AG10803 (cell line): Measurements from ENCODE around the gene ZCCHC4.

ENCODE experiments used
- DNase-seq: peaks from one replicate; pipeline ENCODE4 v3.0.0; 2010; ENCODE audit warnings: low read depth
- H3K4me3 ChIP-seq: 2 replicates; pipeline ENCODE4 v1.5.1; 2011; ENCODE audit warnings: mild to moderate bottlenecking, low read length, control low read depth
- TF ChIP-seq, protein P1 (sequence below): conservative IDR thresholded peaks from 2 replicates; pipeline ENCODE4 v1.5.1; 2011; ENCODE audit warnings: mild to moderate bottlenecking, low read length, control low read depth, inconsistent platforms

ZCCHC4 gene

DNA sequence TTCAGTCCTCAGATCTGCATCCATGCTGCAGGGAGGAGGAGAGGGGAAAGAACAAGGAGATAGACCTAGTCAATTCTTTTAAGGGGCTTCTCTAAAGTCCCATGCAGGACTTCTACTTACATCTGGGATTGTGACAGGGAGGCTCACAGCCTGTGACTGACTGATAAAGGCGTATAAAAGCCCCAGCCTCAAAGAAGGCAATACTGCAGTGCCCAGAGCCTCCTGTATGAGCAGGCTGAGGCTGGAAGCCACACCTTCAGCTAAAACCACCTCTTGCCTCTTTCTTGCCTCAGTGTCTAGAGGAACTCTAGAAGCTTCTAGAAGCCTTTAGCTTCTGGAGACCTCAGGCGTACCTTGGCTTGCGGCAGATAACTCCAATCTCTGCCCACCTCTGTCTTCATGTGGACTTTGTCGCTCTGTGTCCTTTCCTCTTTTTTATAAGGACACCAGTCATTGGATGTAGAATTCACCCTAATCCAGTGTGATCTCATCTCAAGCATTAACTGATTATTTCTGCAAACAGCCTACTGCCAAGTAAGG, 6.0 kb upstream of the ZCCHC4 start:
- no peak overlapping the region for H3K4me3 ChIP-seq
- no peak for DNase-seq
- TF ChIP-seq, protein P1, sequence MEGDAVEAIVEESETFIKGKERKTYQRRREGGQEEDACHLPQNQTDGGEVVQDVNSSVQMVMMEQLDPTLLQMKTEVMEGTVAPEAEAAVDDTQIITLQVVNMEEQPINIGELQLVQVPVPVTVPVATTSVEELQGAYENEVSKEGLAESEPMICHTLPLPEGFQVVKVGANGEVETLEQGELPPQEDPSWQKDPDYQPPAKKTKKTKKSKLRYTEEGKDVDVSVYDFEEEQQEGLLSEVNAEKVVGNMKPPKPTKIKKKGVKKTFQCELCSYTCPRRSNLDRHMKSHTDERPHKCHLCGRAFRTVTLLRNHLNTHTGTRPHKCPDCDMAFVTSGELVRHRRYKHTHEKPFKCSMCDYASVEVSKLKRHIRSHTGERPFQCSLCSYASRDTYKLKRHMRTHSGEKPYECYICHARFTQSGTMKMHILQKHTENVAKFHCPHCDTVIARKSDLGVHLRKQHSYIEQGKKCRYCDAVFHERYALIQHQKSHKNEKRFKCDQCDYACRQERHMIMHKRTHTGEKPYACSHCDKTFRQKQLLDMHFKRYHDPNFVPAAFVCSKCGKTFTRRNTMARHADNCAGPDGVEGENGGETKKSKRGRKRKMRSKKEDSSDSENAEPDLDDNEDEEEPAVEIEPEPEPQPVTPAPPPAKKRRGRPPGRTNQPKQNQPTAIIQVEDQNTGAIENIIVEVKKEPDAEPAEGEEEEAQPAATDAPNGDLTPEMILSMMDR = no peak

DNA sequence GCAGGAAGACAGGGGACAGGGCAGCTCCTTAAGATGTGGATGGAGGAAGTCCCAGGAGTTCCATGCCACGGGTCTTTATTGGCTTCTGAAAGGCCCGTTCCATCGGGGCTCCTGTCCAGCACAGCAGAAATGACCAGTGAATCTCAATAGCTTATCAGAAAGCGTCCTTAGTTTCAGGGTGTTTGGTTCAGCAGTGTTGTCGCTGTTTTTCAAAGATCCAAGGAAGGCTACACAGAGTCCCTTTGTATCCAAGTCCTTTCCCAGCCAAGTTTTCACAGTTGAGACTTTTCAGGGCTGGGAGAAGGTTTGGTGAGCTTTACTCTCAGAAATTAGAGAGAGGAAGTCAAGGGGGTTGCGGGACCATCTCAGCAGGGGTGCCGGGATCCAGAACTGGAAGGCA, 5.0 kb upstream of the ZCCHC4 start:
- DNase-seq = no peak
- TF ChIP-seq, protein P1 = no peak
- H3K4me3 ChIP-seq = no peak overlapping the region

DNA sequence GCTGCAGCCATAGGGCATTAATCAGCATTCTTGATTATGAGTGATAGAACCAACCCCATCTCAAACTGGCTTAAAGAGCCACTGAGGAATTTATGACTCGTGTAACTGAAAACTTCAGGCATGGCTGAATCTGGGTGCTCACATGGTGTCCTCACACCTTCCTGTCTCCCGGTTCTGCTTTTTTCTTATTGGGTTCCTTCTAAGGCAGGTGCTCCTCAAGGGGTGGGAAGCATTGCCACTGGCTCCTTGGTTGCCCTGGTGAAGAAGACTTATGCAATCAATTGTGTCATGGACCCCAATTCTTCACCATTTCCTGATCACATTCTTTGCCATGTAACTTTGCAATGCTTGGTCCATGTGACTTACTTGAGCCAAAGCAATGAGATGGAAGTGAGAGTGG, 4.3 kb upstream of the ZCCHC4 start:
- peak; percentile 15 for DNase-seq
- no peak overlapping the region for H3K4me3 ChIP-seq
- TF ChIP-seq, protein P1 = no peak

DNA sequence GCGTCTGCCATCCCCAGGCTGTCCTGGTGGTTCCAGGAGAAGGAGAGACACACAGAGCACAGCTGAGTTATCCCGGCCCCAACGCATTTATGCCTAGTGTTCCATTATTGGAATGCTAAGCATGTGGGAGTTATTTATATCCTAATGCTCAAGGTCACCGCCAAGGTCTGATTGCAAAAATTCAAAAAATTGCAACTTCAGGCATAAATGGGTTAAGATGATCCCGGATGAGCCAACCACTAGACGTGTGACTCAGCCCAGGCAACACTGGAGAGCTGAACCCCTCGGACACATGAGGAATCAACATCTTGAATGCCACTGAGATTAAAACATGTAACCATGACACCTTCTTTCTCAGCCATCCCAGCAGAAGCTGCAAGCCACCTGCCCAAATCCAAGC, 3.8 kb upstream of the ZCCHC4 start:
- no peak overlapping the region for H3K4me3 ChIP-seq
- peak; percentile 43 for DNase-seq
- TF ChIP-seq, protein P1 = no peak

DNA sequence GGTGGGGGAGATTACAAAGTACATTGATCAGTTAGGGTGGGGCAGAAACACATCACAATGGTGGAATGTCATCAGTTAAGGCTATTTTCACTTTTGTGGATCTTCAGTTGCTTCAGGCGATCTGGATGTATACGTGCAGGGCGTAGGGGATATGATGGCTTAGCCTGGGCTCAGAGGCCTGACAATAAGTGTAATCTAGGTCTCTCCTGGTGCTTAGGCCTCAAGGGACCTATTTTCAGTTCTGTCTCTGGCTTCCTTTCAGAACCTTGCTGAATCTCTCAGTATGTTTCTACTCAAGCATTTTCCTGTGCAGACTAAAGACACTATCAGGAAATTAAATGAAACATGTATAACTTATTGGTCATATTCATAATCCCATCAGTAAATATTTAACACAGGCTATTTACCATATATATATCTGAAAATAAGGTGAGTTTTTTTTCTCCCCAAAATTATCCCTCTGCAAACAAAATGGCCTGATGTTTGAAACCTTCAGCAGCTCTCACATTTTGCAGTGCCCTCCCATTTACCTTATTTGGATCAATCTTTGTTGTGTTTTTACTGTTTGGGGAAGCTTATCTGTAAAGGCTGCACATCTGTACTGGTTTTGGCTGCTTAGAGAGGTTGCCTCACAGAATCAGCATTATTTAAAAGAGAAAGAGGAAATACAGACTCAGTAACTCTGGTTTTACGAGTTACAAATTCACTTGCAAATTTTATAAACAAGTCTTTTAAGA, 2.3 kb upstream of the ZCCHC4 start:
- no peak overlapping the region for H3K4me3 ChIP-seq
- DNase-seq = no peak
- TF ChIP-seq, protein P1 = no peak

DNA sequence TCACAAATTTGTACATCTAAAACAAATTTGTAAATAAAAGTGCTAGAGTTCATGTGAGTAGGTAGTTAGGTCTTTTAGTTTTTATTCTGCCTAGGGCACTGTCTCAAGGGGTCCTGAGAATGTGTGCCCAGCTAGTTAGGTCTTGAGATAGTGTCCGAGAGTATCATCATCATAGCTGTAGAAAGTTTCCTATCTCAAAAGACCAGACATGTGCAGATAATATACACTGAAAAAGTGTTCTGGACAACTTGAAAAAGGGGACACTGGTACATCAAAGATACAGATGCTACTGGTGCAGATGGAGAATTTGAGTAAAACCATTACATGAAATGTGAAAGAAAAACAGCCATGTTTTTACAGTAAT, 1.8 kb upstream of the ZCCHC4 start:
- TF ChIP-seq, protein P1 = no peak
- no peak overlapping the region for H3K4me3 ChIP-seq
- no peak for DNase-seq

DNA sequence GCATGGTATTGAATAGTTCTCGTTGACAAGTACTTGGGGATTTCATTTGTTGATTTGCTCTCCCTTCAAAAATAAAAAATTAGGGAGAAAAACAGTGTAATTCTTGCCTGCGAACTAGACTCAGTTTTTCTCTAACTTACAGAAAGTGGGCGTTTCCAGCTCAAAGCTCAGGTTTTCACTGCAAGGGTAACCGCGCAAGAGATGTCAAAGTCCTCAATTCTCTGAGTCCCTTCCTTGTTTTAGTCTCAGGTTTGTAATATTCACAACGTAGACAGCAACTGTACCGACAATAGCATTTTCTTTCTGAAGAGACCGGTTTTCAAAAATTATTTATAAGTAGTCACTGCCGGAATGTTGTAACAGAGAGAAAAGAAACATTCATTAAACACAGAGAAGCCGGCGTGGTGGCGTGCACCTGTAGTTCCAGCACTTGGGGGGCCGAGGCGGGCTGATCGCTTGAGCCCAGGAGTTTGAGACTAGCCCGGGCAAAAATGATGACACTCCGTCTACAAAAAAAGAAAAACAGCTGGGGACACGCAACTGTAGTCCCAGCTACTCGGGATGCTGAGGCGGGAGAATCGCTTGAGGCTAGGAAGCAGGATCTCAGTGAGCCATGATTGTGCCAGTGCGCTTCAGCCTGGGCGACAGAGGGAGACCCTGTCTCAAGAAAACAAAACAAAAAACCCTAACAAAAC, 774 bp downstream of the ZCCHC4 start:
- no peak for DNase-seq
- peak overlapping the region; percentile 94 for H3K4me3 ChIP-seq
- TF ChIP-seq, protein P1 = no peak
